HG03045 (cell line): ENCODE data around the gene UBASH3A.

Experiments used
- ATAC-seq: cut with Tn5 transposase; IDR thresholded peaks from one replicate; pipeline ENCODE4 v1.9.1; 2021; ENCODE audit warnings: mild to moderate bottlenecking, moderate library complexity; ENCODE audit not compliant: unreplicated experiment

Gene UBASH3A

GRCh38 chr21:42480736-42481135, 77.0 kb downstream of the UBASH3A start:
- no peak for ATAC-seq

GRCh38 chr21:42481169-42481568, 77.5 kb downstream of the UBASH3A start:
- no peak for ATAC-seq

GRCh38 chr21:42484966-42485365, 81.3 kb downstream of the UBASH3A start:
- no peak for ATAC-seq

- no peak for ATAC-seq
Measured at GRCh38 chr21:42486072-42486471, 82.4 kb downstream of the UBASH3A start.

- no peak for ATAC-seq
Measured at GRCh38 chr21:42486531-42486930, 82.8 kb downstream of the UBASH3A start.

GRCh38 chr21:42489006-42489563, 85.4 kb downstream of the UBASH3A start:
- no peak for ATAC-seq

- ATAC-seq = no peak
Measured at GRCh38 chr21:42489991-42490390, 86.3 kb downstream of the UBASH3A start.

- no peak for ATAC-seq
Measured at GRCh38 chr21:42490720-42491119, 87.0 kb downstream of the UBASH3A start.

- ATAC-seq = no peak
Measured at GRCh38 chr21:42491328-42491727, 87.6 kb downstream of the UBASH3A start.

GRCh38 chr21:42492201-42492600, 88.5 kb downstream of the UBASH3A start:
- ATAC-seq = no peak

- no peak for ATAC-seq
Measured at GRCh38 chr21:42493109-42494060, 89.7 kb downstream of the UBASH3A start.

- no peak for ATAC-seq
Measured at GRCh38 chr21:42495027-42495426, 91.3 kb downstream of the UBASH3A start.

GRCh38 chr21:42495765-42496119, 92.0 kb downstream of the UBASH3A start:
- ATAC-seq = peak; percentile 24

- peak; percentile 96 for ATAC-seq
Measured at GRCh38 chr21:42496120-42496838, 92.6 kb downstream of the UBASH3A start, which contains the start of gene RSPH1. RSPH1 (minus strand) TSS chr21:42496224; CDS start chr21:42496186, 38 bp downstream.

GRCh38 chr21:42496839-42497202, 93.1 kb downstream of the UBASH3A start:
- ATAC-seq = no peak
